NCI-H2227 (cell line): Measurements from ENCODE around the gene ZKSCAN8.

ENCODE experiments used
- DNase-seq: peaks from one replicate; lab custom pipeline; 2025; ENCODE audit not compliant: unreplicated experiment; lab: John Stamatoyannopoulos, UW

The ZKSCAN8 gene

DNA sequence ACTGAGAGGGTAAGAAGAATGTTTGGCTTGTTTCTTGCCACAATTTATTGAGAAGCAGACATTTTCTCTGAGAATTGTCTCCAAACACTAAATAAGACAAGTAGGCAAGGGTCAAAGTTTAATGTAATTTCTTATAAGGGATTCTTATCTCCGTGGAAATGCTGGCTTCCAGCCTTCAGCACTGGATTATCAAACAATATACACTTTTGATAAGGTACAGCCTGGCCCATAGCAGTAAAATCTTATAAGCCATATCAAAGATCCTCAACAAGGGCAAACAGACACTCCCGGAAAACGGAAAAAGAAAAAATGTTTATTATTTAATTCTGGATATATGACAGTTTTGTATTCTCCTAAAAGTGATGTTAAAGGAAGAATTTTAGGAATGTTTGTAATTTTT is 64.8 kb downstream of the ZKSCAN8 start:
- DNase-seq: no peak

DNA sequence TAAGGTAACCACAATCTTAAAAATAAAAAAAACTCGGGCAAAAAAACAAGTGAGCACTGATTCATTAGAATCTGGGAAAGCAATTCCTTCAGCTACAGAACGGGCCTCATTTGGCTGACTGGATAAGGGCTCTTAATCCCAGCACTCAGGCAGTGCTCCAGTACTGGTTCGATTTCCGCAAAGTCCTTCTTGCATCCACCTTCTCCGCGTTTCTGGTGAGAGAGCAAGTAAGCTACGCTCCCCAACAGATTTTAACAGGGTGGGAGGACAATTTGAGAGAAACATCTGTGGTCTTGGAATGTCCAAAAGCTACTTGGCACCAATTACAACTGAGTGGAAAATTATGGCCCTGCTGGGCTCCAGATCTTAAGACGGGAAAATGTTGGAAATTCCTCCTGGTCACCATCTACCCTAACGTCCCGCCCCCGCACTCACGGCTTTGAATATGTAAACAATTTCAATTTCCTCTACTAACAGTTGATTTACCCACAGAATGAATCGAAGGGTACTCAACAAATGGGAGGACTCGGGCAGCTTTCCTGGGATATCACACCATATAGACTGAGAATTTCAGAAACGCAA is 65.3 kb downstream of the ZKSCAN8 start:
- DNase-seq: peak; percentile 59

GRCh38 chr6:28207510-28208110 is 65.9 kb downstream of the ZKSCAN8 start:
- peak; percentile 69 for DNase-seq

DNA sequence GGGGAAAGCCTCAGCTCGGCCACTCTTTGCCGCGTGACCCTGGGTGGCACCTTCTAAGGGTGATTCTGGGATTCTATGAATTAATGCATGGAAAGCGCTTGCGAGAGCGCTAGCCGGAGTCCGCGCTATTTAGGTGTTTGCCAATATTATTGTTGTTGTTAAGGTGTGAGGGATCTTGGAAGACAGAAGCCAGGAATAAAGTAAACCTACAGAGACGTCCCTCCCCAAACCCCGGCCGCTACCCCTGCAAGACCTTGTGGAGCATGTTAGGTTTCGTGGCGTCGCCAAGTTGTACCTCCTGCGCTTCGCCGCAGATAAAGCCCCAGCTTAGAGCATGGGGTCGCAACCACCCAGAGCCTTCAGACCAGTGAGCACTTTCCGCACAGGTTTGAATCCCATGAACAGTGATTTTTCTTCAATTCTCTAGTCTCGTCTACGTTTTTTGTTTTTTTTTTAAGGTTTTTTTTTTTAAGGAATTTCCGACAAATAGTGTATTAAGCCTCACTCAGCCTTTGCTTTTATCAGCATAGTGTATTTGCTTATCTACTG is 66.5 kb downstream of the ZKSCAN8 start:
- DNase-seq: peak; percentile 25
